HEK293 (cell line): ENCODE measurements around the gene FGB.

Experiments
- CTCF ChIA-PET: fragments of 350-600 bp; formaldehyde crosslinking; extraction: SDS; loops from one replicate; lab custom pipeline; 2021; ENCODE audit warnings: antibody characterized with exemption; lab: Yijun Ruan, JAX
- POLR2A ChIA-PET: fragments of 300-600 bp; formaldehyde crosslinking; extraction: SDS; loops from one replicate; lab custom pipeline; 2020; ENCODE audit warnings: antibody characterized with exemption, inconsistent platforms; lab: Yijun Ruan, JAX
- H3K27ac ChIP-seq: fragments of 200-500 bp; sonication (Bioruptor generic); 2 replicates; pipeline ENCODE4 v1.5.1; 2014; ENCODE audit warnings: low read depth, low read length, control low read depth, inconsistent platforms; ENCODE audit errors: extremely low read depth
- H3K36me3 ChIP-seq, 2 experiments: fragments of 200-500 bp in 1 of 2; sonication (Bioruptor generic) in 1 of 2; 1 replicate in 1 of 2; 2 replicates in 1 of 2; pipeline ENCODE4 v1.5.1; 2014 to 2017; ENCODE audit warnings: inconsistent platforms in 2 of 2, low read length in 2 of 2; ENCODE audit not compliant: control insufficient read depth in 2 of 2, insufficient read depth in 1 of 2
- H3K4me1 ChIP-seq: fragments of 200-500 bp; sonication (Bioruptor generic); 2 replicates; pipeline ENCODE4 v1.5.1; 2014; ENCODE audit warnings: mild to moderate bottlenecking, low read length, inconsistent platforms; ENCODE audit not compliant: control insufficient read depth, insufficient read depth
- H3K4me3 ChIP-seq: 2 replicates; pipeline ENCODE4 v1.5.1; 2011; ENCODE audit warnings: low read depth, mild to moderate bottlenecking, control low read depth, low read length, moderate library complexity
- H3K9me3 ChIP-seq: fragments of 200-500 bp; sonication (Bioruptor generic); 2 replicates; pipeline ENCODE4 v1.5.1; 2014; ENCODE audit warnings: low read depth, low read length, inconsistent platforms; ENCODE audit not compliant: control insufficient read depth, insufficient read depth
- KLF8 ChIP-seq: fragments of 450-650 bp; formaldehyde crosslinking; IDR thresholded peaks from 2 replicates; pipeline ENCODE4 v1.5.1; 2016; ENCODE audit warnings: missing biosample characterization, missing genetic modification characterization
- OSR2 ChIP-seq: fragments of 450-650 bp; formaldehyde crosslinking; IDR thresholded peaks from 2 replicates; pipeline ENCODE4 v1.5.1; 2016; ENCODE audit warnings: missing biosample characterization, missing genetic modification characterization
- REST ChIP-seq: fragments of 450-650 bp; formaldehyde crosslinking; IDR thresholded peaks from 2 replicates; pipeline ENCODE4 v1.5.1; 2016; ENCODE audit warnings: missing biosample characterization, missing genetic modification characterization
- SCRT2 ChIP-seq: fragments of 450-650 bp; formaldehyde crosslinking; IDR thresholded peaks from 2 replicates; pipeline ENCODE4 v1.5.1; 2016; ENCODE audit warnings: missing biosample characterization, missing genetic modification characterization
- SP3 ChIP-seq: fragments of 450-650 bp; formaldehyde crosslinking; IDR thresholded peaks from 2 replicates; pipeline ENCODE4 v1.5.1; 2016; ENCODE audit warnings: missing biosample characterization, missing genetic modification characterization
- ZBTB20 ChIP-seq: fragments of 450-650 bp; formaldehyde crosslinking; IDR thresholded peaks from 2 replicates; pipeline ENCODE4 v1.5.1; 2016; ENCODE audit warnings: missing biosample characterization, missing genetic modification characterization
- ZBTB21 ChIP-seq: fragments of 450-650 bp; formaldehyde crosslinking; IDR thresholded peaks from 2 replicates; pipeline ENCODE4 v1.5.1; 2017; ENCODE audit warnings: missing biosample characterization, missing genetic modification characterization
- ZFP3 ChIP-seq: fragments of 450-650 bp; formaldehyde crosslinking; IDR thresholded peaks from 2 replicates; pipeline ENCODE4 v1.5.1; 2016; ENCODE audit warnings: low read depth, missing biosample characterization, missing genetic modification characterization
- ZFP41 ChIP-seq: fragments of 450-650 bp; formaldehyde crosslinking; IDR thresholded peaks from 2 replicates; pipeline ENCODE4 v1.5.1; 2016; ENCODE audit warnings: missing biosample characterization, missing genetic modification characterization, borderline replicate concordance
- ZFP69B ChIP-seq: fragments of 450-650 bp; formaldehyde crosslinking; IDR thresholded peaks from 2 replicates; pipeline ENCODE4 v1.5.1; 2016; ENCODE audit warnings: missing biosample characterization, missing genetic modification characterization
- ZIC2 ChIP-seq: fragments of 450-650 bp; formaldehyde crosslinking; IDR thresholded peaks from 2 replicates; pipeline ENCODE4 v1.5.1; 2016; ENCODE audit warnings: missing biosample characterization, missing genetic modification characterization
- ZNF112 ChIP-seq: fragments of 450-650 bp; formaldehyde crosslinking; IDR thresholded peaks from 2 replicates; pipeline ENCODE4 v1.5.0; 2017; ENCODE audit warnings: missing biosample characterization, missing genetic modification characterization
- ZNF114 ChIP-seq: fragments of 450-650 bp; formaldehyde crosslinking; IDR thresholded peaks from 2 replicates; pipeline ENCODE4 v1.5.0; 2017; ENCODE audit warnings: missing biosample characterization, missing genetic modification characterization
- ZNF211 ChIP-seq: fragments of 450-650 bp; formaldehyde crosslinking; IDR thresholded peaks from 2 replicates; pipeline ENCODE4 v1.5.1; 2016; ENCODE audit warnings: low read depth, missing biosample characterization, missing genetic modification characterization
- ZNF350 ChIP-seq: fragments of 450-650 bp; formaldehyde crosslinking; IDR thresholded peaks from 2 replicates; pipeline ENCODE4 v1.5.0; 2017; ENCODE audit warnings: missing biosample characterization, mild to moderate bottlenecking, missing genetic modification characterization
- ZNF394 ChIP-seq: fragments of 450-650 bp; formaldehyde crosslinking; IDR thresholded peaks from 2 replicates; pipeline ENCODE4 v1.5.1; 2016; ENCODE audit warnings: missing biosample characterization, missing genetic modification characterization, mild to moderate bottlenecking, moderate library complexity, borderline replicate concordance
- ZNF488 ChIP-seq: fragments of 450-650 bp; formaldehyde crosslinking; IDR thresholded peaks from 2 replicates; pipeline ENCODE4 v1.5.1; 2016; ENCODE audit warnings: missing biosample characterization, missing genetic modification characterization
- ZNF501 ChIP-seq: fragments of 450-650 bp; formaldehyde crosslinking; IDR thresholded peaks from 2 replicates; pipeline ENCODE4 v1.5.1; 2016; ENCODE audit warnings: missing biosample characterization, missing genetic modification characterization
- ZNF514 ChIP-seq: fragments of 450-650 bp; formaldehyde crosslinking; IDR thresholded peaks from 2 replicates; pipeline ENCODE4 v1.5.1; 2016; ENCODE audit warnings: missing biosample characterization, missing genetic modification characterization
- ZNF544 ChIP-seq: fragments of 450-650 bp; formaldehyde crosslinking; IDR thresholded peaks from 2 replicates; pipeline ENCODE4 v1.5.0; 2017; ENCODE audit warnings: missing biosample characterization, missing genetic modification characterization
- ZNF558 ChIP-seq: fragments of 450-650 bp; formaldehyde crosslinking; IDR thresholded peaks from 2 replicates; pipeline ENCODE4 v1.5.1; 2016; ENCODE audit warnings: missing biosample characterization, missing genetic modification characterization
- ZNF621 ChIP-seq: fragments of 450-650 bp; formaldehyde crosslinking; IDR thresholded peaks from 2 replicates; pipeline ENCODE4 v1.5.1; 2017; ENCODE audit warnings: missing biosample characterization, missing genetic modification characterization
- ZNF777 ChIP-seq: fragments of 450-650 bp; formaldehyde crosslinking; IDR thresholded peaks from 2 replicates; pipeline ENCODE4 v1.5.1; 2017; ENCODE audit warnings: missing biosample characterization, missing genetic modification characterization, borderline replicate concordance
- ZSCAN16 ChIP-seq: fragments of 450-650 bp; formaldehyde crosslinking; IDR thresholded peaks from 2 replicates; pipeline ENCODE4 v1.5.1; 2016; ENCODE audit warnings: missing biosample characterization, missing genetic modification characterization
- ZSCAN30 ChIP-seq: fragments of 450-650 bp; IDR thresholded peaks from 2 replicates; pipeline ENCODE4 v1.5.1; 2018; ENCODE audit warnings: missing biosample characterization, mild to moderate bottlenecking, missing genetic modification characterization, moderate library complexity
- TF ChIP-seq, protein P1 (sequence below): fragments of 450-650 bp; formaldehyde crosslinking; IDR thresholded peaks from 2 replicates; pipeline ENCODE4 v1.5.1; 2017; ENCODE audit warnings: missing biosample characterization, missing genetic modification characterization

FGB gene

DNA sequence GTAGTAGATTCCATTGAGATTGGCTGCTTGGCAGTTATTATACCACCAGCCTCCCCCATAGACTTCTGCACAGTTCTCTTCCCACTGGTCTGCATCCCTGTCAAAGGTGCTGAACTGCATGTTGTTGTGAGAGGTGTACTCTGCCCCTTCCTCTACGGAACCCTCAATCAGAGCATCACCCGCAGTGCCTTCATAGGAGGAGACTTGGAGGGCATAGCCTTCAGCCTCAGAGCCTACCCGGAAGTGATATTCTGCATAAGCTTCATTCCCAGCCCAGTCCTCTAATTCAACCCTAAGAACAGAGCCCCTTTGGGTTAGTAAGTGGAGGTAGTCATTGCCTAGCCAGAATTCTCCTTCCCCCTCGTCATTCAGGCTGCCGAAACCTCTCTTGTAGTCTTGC, 21.4 kb downstream of the FGB start (continued):
- no peak for TF ChIP-seq ZIC2 (tag by site-specific recombination)
- TF ChIP-seq OSR2 = no peak
- no peak for TF ChIP-seq ZNF350 (tag by site-specific recombination)
- TF ChIP-seq ZSCAN30 (tag by site-specific recombination) = no peak
- TF ChIP-seq ZSCAN16 (tag by site-specific recombination) = no peak
- no peak for TF ChIP-seq ZFP3 (tag by site-specific recombination)

DNA sequence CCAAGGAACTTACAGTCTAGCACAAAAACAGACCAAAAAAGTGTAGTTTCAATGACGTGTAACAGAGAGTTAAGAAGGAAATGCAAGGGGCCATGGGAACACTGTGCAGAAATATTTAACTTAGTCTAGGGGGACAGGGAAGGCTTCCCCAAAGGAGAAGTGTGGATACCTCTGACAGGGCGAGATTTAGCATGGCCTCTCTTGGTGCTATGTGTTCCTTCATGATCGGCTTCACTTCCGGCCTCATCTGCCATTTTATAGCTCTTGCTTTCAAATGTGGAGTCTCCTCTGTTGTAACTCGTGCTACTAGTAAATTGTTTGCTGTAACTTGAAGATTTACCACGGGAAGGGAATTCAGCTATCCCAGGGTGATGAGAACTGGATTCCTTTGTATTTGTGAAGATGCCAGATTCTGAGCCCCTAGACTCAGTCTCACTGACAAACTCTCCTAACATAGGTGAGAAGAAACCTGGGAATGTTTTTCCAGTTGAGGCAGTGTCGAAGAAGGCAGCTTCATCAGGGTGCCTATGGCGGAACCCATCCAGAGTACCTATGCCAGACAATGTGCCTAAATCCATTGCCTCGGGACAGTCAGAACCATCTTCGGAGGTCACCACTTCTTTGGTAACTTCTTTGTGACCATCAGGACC, 22.7 kb downstream of the FGB start:
- Histone ChIP-seq H3K9me3 (no peaks in the 10 kb centered on the region), H3K4me1 (no peaks in the 10 kb centered on the region), H3K36me3 (no peaks in the 10 kb centered on the region), H3K4me3 (no peak overlapping the region), H3K27ac (no peak overlapping the region)
- POLR2A ChIA-PET = no interaction called here
- TF ChIP-seq ZFP69B = no peak
- TF ChIP-seq, protein P1, sequence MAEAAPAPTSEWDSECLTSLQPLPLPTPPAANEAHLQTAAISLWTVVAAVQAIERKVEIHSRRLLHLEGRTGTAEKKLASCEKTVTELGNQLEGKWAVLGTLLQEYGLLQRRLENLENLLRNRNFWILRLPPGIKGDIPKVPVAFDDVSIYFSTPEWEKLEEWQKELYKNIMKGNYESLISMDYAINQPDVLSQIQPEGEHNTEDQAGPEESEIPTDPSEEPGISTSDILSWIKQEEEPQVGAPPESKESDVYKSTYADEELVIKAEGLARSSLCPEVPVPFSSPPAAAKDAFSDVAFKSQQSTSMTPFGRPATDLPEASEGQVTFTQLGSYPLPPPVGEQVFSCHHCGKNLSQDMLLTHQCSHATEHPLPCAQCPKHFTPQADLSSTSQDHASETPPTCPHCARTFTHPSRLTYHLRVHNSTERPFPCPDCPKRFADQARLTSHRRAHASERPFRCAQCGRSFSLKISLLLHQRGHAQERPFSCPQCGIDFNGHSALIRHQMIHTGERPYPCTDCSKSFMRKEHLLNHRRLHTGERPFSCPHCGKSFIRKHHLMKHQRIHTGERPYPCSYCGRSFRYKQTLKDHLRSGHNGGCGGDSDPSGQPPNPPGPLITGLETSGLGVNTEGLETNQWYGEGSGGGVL (tag by site-specific recombination) = no peak
- no peak for TF ChIP-seq ZNF501 (tag by site-specific recombination)
- no peak for TF ChIP-seq SP3 (tag by site-specific recombination)
- no peak for TF ChIP-seq ZFP41 (tag by site-specific recombination)
- no peak for TF ChIP-seq REST (tag by site-specific recombination)
- no peak for TF ChIP-seq ZNF114 (tag by site-specific recombination)
- no peak for TF ChIP-seq ZNF544 (tag by site-specific recombination)
- TF ChIP-seq ZNF394 = no peak
- TF ChIP-seq ZBTB21 (tag by site-specific recombination) = no peak
- no peak for TF ChIP-seq ZNF621
- no peak for TF ChIP-seq ZNF488 (tag by site-specific recombination)
- no peak for TF ChIP-seq ZNF211 (tag by site-specific recombination)
- no peak for TF ChIP-seq ZNF558
- TF ChIP-seq ZNF777 = no peak
- no peak for TF ChIP-seq ZNF514 (tag by site-specific recombination)
- TF ChIP-seq ZBTB20 (tag by site-specific recombination) = no peak
- no peak for TF ChIP-seq KLF8 (tag by site-specific recombination)
- TF ChIP-seq SCRT2 (tag by site-specific recombination) = no peak
- no peak for TF ChIP-seq ZNF112 (tag by site-specific recombination)
- CTCF ChIA-PET = no interaction called here
